Stimulated activated naive B cell treated with anti-CD40 and anti-IgM and Interleukin-4, amounts not matched to agents 10 μg/mL and 1 μg/mL and 100 μg/mL, for 72 hours (primary cell): ENCODE results near the gene SELENOP.

Experiments used
- ATAC-seq, 2 donors: fragments of 150-1000 bp; cut with Tn5 transposase; replicated peaks; 2 replicates each; pipeline ENCODE4 v1.10.0; 2021; ENCODE audit warnings: moderate library complexity in 1 of 2
- DNase-seq: peaks from one replicate; pipeline ENCODE4 v3.0.0; 2021
- H3K27ac Mint-ChIP-seq: one replicate; pipeline ENCODE4 v1.8.0; 2022; ENCODE audit warnings: mild to moderate bottlenecking, mixed read lengths
- H3K27me3 Mint-ChIP-seq, 2 donors: one replicate each; pipeline ENCODE4 v1.8.0; 2022; ENCODE audit warnings: mixed read lengths in 2 of 2
- H3K36me3 Mint-ChIP-seq, 2 donors: one replicate each; pipeline ENCODE4 v1.8.0; 2022; ENCODE audit warnings: mixed read lengths in 2 of 2, mild to moderate bottlenecking in 1 of 2
- H3K4me1 Mint-ChIP-seq, 2 donors: one replicate each; pipeline ENCODE4 v1.8.0; 2022; ENCODE audit warnings: mixed read lengths in 2 of 2, mild to moderate bottlenecking in 1 of 2
- H3K4me3 Mint-ChIP-seq, 2 donors: one replicate each; pipeline ENCODE4 v1.8.0; 2022; ENCODE audit warnings: mild to moderate bottlenecking in 2 of 2, mixed read lengths in 2 of 2, moderate library complexity in 1 of 2
- H3K9me3 Mint-ChIP-seq, 2 donors: one replicate each; pipeline ENCODE4 v1.8.0; 2022; ENCODE audit warnings: mixed read lengths in 2 of 2, mild to moderate bottlenecking in 1 of 2

SELENOP gene

GRCh38 chr5:42810834-42811590 is 680 bp downstream of the SELENOP start:
- Mint-ChIP-seq H3K4me1 (peaks cover 0 to 9% of the 10 kb centered on the region in 2 donors), H3K27me3 (no peaks in the 10 kb centered on the region), H3K9me3 (no peaks in the 10 kb centered on the region), H3K27ac (no peak overlapping the region), H3K36me3 (no peaks in the 10 kb centered on the region), H3K4me3 (no peak overlapping the region)
- ATAC-seq (no peak), DNase-seq (no peak)

- H3K4me3 Mint-ChIP-seq = no peak overlapping the region
- H3K27me3 Mint-ChIP-seq = no peaks in the 10 kb centered on the region
- H3K27ac Mint-ChIP-seq = no peak overlapping the region
- H3K9me3 Mint-ChIP-seq = no peaks in the 10 kb centered on the region
- DNase-seq (no peak), ATAC-seq (no peak)
- no peaks in the 10 kb centered on the region for H3K36me3 Mint-ChIP-seq
- H3K4me1 Mint-ChIP-seq = peaks cover 0 to 9% of the 10 kb centered on the region in 2 donors
Measured at GRCh38 chr5:42808888-42809611, 2.6 kb downstream of the SELENOP start.

- H3K27me3 Mint-ChIP-seq = no peaks in the 10 kb centered on the region
- H3K9me3 Mint-ChIP-seq = no peaks in the 10 kb centered on the region
- H3K4me3 Mint-ChIP-seq = no peak overlapping the region
- H3K36me3 Mint-ChIP-seq = no peaks in the 10 kb centered on the region
- ATAC-seq (no peak), DNase-seq (no peak)
- no peak overlapping the region for H3K27ac Mint-ChIP-seq
- H3K4me1 Mint-ChIP-seq = peaks cover 0 to 9% of the 10 kb centered on the region in 2 donors
Measured at GRCh38 chr5:42807722-42808447, 3.8 kb downstream of the SELENOP start.

GRCh38 chr5:42806701-42807262 is 4.9 kb downstream of the SELENOP start:
- no peaks in the 10 kb centered on the region for H3K9me3 Mint-ChIP-seq
- no peaks in the 10 kb centered on the region for H3K36me3 Mint-ChIP-seq
- H3K4me3 Mint-ChIP-seq = no peak overlapping the region
- H3K27me3 Mint-ChIP-seq = no peaks in the 10 kb centered on the region
- peaks cover 0 to 8% of the 10 kb centered on the region in 2 donors for H3K4me1 Mint-ChIP-seq
- no peak for ATAC-seq
- DNase-seq = no peak
- H3K27ac Mint-ChIP-seq = no peak overlapping the region

GRCh38 chr5:42806004-42806700 is 5.5 kb downstream of the SELENOP start:
- no peaks in the 10 kb centered on the region for H3K36me3 Mint-ChIP-seq

GRCh38 chr5:42804717-42805339 is 6.9 kb downstream of the SELENOP start:
- ATAC-seq (no peak), DNase-seq (no peak)
- Mint-ChIP-seq H3K4me3 (no peak overlapping the region), H3K36me3 (no peaks in the 10 kb centered on the region), H3K27ac (no peak overlapping the region), H3K9me3 (no peaks in the 10 kb centered on the region), H3K4me1 (no peaks in the 10 kb centered on the region), H3K27me3 (no peaks in the 10 kb centered on the region)

More at GRCh38 chr5:42806004-42806700, 5.5 kb downstream of the SELENOP start:
- no peak for ATAC-seq
- H3K27me3 Mint-ChIP-seq = no peaks in the 10 kb centered on the region
- DNase-seq = no peak
- H3K4me1 Mint-ChIP-seq = peaks cover 0 to 2% of the 10 kb centered on the region in 2 donors
- no peak overlapping the region for H3K27ac Mint-ChIP-seq
- no peak overlapping the region for H3K4me3 Mint-ChIP-seq
- no peaks in the 10 kb centered on the region for H3K9me3 Mint-ChIP-seq

GRCh38 chr5:42801516-42802166 is 10.1 kb downstream of the SELENOP start:
- no peaks in the 10 kb centered on the region for H3K27me3 Mint-ChIP-seq
- H3K4me1 Mint-ChIP-seq = no peaks in the 10 kb centered on the region
- peaks cover 11 to 13% of the 10 kb centered on the region in 2 donors for H3K36me3 Mint-ChIP-seq
- DNase-seq (no peak), ATAC-seq (no peak)
- no peak overlapping the region for H3K4me3 Mint-ChIP-seq
- H3K9me3 Mint-ChIP-seq = peaks cover 0 to 5% of the 10 kb centered on the region in 2 donors
- no peak overlapping the region for H3K27ac Mint-ChIP-seq

GRCh38 chr5:42800748-42801330 is 10.9 kb downstream of the SELENOP start:
- H3K27ac Mint-ChIP-seq = no peak overlapping the region
- no peak overlapping the region for H3K4me3 Mint-ChIP-seq
- peaks cover 11 to 14% of the 10 kb centered on the region in 2 donors for H3K36me3 Mint-ChIP-seq
- H3K9me3 Mint-ChIP-seq = peaks cover 0 to 5% of the 10 kb centered on the region in 2 donors
- no peaks in the 10 kb centered on the region for H3K4me1 Mint-ChIP-seq
- H3K27me3 Mint-ChIP-seq = no peaks in the 10 kb centered on the region
- no peak for DNase-seq
- ATAC-seq = no peak

- H3K9me3 Mint-ChIP-seq = peaks cover 0 to 5% of the 10 kb centered on the region in 2 donors
- no peak overlapping the region for H3K27ac Mint-ChIP-seq
- no peaks in the 10 kb centered on the region for H3K27me3 Mint-ChIP-seq
- ATAC-seq (no peak), DNase-seq (no peak)
- H3K4me3 Mint-ChIP-seq = no peak overlapping the region
- peaks cover 12 to 14% of the 10 kb centered on the region in 2 donors for H3K36me3 Mint-ChIP-seq
- H3K4me1 Mint-ChIP-seq = no peaks in the 10 kb centered on the region
Measured at GRCh38 chr5:42799668-42800114, 12.0 kb downstream of the SELENOP start.

- Mint-ChIP-seq H3K36me3 (peaks cover 16% of the 10 kb centered on the region in 2 donors), H3K9me3 (peaks cover 3 to 5% of the 10 kb centered on the region in 2 donors), H3K27ac (no peak overlapping the region), H3K27me3 (no peaks in the 10 kb centered on the region), H3K4me1 (no peaks in the 10 kb centered on the region), H3K4me3 (no peak overlapping the region)
- ATAC-seq (no peak), DNase-seq (no peak)
Measured at GRCh38 chr5:42799241-42799608, 12.5 kb downstream of the SELENOP start.

- peaks cover 20 to 21% of the 10 kb centered on the region in 2 donors for H3K36me3 Mint-ChIP-seq
- H3K27me3 Mint-ChIP-seq = no peaks in the 10 kb centered on the region
- no peaks in the 10 kb centered on the region for H3K4me1 Mint-ChIP-seq
- DNase-seq (no peak), ATAC-seq (no peak)
- H3K4me3 Mint-ChIP-seq = no peak overlapping the region
- peaks cover 4 to 5% of the 10 kb centered on the region in 2 donors for H3K9me3 Mint-ChIP-seq
- no peak overlapping the region for H3K27ac Mint-ChIP-seq
Measured at GRCh38 chr5:42798284-42799240, 13.1 kb downstream of the SELENOP start.

GRCh38 chr5:42791151-42791550 is 20.5 kb downstream of the SELENOP start:
- Mint-ChIP-seq H3K27me3 (peaks cover 0 to 4% of the 10 kb centered on the region in 2 donors), H3K4me3 (no peak overlapping the region), H3K27ac (no peak overlapping the region), H3K9me3 (peaks cover 20 to 23% of the 10 kb centered on the region in 2 donors), H3K4me1 (no peaks in the 10 kb centered on the region), H3K36me3 (peaks cover 34 to 38% of the 10 kb centered on the region in 2 donors)
- DNase-seq = no peak
- no peak for ATAC-seq
